ENCODE data around the gene SBF1. TPM values are rescaled to one million over a fixed set of nuclear protein-coding genes. Genes with fewer than 3 reads are reported as not detected.

The SBF1 gene
- polyA plus RNA-seq, 4 donors, result 27.3 to 43.7 (median 35.4) TPM

DNA sequence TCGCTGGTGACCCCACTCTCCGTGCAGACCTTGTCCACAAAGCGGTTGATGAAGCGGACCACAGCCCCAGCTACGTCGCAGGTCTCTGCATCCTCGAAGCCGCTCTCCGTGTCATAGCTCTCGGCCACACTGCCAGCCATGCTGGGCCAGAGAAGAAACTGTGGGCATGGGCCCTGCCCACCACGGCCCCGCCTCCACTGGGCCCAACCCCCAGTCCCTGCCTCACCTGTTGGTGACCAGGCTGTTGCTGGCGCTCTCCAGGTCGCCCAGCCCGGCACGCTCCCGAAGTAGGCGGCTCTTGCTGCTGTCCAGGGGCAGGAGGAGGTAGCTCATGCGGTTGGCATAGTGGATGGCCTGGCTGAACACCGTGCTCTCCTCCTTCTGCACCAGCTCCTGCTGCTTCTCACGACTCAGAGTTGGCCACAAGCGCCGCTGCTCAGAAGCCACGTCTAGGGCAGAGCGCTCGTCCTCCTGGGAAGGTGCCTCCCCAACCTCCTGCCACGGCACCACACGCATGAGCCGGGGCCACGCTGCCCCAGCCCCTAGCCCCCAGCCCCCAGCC lies 12.8 kb downstream of the SBF1 start:
- H3K9me3 ChIP-seq (ENCODE audit: control insufficient read depth in 2 of 2, insufficient read depth in 1 of 2, low read depth in 1 of 2, low read length in 1 of 2), result no peaks in the 10 kb centered on the region
- no peak overlapping the region for H3K4me3 ChIP-seq (ENCODE audit: low read depth in 1 of 3, low read length in 3 of 3)
- no peak overlapping the region for H3K27ac ChIP-seq (ENCODE audit: low read depth in 1 of 3, low read length in 2 of 3)
- H3K27me3 ChIP-seq (ENCODE audit: control insufficient read depth in 3 of 3, insufficient read depth in 3 of 3, low read length in 3 of 3), result no peaks in the 10 kb centered on the region
- DNase-seq, result no peak
- H3K4me1 ChIP-seq (ENCODE audit: control insufficient read depth in 3 of 3, insufficient read depth in 2 of 3, low read depth in 1 of 3, low read length in 2 of 3), result no peaks in the 10 kb centered on the region
- WGBS, 3 donors, result 92 to 95% (median 94%) methylated on average over 28 to 30 of the region's 30 CpGs
- no peak for FAIRE-seq
- peaks cover 43 to 99% (median 58%) of the 10 kb centered on the region in 3 donors for H3K36me3 ChIP-seq (ENCODE audit: control insufficient read depth in 3 of 3, insufficient read depth in 2 of 3, low read depth in 1 of 3, low read length in 3 of 3)

DNA sequence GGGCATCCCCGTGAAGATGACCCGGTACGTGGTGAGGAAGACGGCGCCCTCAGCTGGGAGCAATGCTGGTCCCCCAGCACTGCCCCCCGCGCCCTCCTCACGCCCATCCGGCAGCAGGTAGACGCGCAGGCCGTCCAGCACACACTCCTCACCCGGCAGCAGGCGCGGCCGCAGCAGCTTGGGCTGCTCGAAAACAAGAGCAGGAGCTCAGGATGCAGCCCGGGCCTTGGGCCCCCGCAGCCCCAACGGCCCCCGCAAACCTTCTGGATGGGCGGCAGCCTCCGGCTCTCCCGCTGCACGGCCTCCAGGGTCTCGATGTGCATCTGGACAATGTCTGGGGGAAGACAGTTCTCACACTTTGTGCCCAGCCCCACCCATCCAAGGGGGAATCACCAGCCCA lies 13.3 kb downstream of the SBF1 start:
- DNase-seq, result no peak
- Histone ChIP-seq H3K36me3 (ENCODE audit: control insufficient read depth in 3 of 3, insufficient read depth in 2 of 3, low read depth in 1 of 3, low read length in 3 of 3) (peaks cover 44 to 99% (median 54%) of the 10 kb centered on the region in 3 donors), H3K4me1 (ENCODE audit: control insufficient read depth in 3 of 3, insufficient read depth in 2 of 3, low read depth in 1 of 3, low read length in 2 of 3) (no peaks in the 10 kb centered on the region), H3K27me3 (ENCODE audit: control insufficient read depth in 3 of 3, insufficient read depth in 3 of 3, low read length in 3 of 3) (no peaks in the 10 kb centered on the region), H3K9me3 (ENCODE audit: control insufficient read depth in 2 of 2, insufficient read depth in 1 of 2, low read depth in 1 of 2, low read length in 1 of 2) (no peaks in the 10 kb centered on the region), H3K4me3 (ENCODE audit: low read depth in 1 of 3, low read length in 3 of 3) (no peak overlapping the region), H3K27ac (ENCODE audit: low read depth in 1 of 3, low read length in 2 of 3) (no peak overlapping the region)
- 93 to 98% (median 94%) methylated on average over 22 to 26 of the region's 26 CpGs for WGBS, 3 donors
- no peak for FAIRE-seq

DNA sequence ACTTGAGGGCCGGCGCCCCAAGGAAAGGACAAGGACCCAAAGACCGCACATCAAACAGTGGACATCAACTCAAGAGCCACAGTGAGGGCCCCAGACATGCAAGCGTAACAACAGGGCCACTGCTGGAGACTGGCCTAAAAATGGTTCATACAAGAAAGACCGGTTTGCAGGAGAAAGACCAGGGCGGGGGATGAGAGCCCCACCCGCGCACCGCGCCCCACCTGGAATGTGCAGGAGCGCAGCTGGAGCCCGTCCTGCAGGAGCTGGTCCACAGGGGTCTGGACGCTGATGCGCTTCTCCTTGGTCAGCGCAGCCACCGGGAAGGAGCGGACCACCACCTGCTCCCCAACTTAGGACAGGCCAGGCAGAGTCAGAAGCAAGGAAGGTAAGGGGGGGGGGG lies 13.9 kb downstream of the SBF1 start:
- Histone ChIP-seq H3K36me3 (ENCODE audit: control insufficient read depth in 3 of 3, insufficient read depth in 2 of 3, low read depth in 1 of 3, low read length in 3 of 3) (peaks cover 44 to 99% (median 49%) of the 10 kb centered on the region in 3 donors), H3K4me3 (ENCODE audit: low read depth in 1 of 3, low read length in 3 of 3) (no peak overlapping the region), H3K27me3 (ENCODE audit: control insufficient read depth in 3 of 3, insufficient read depth in 3 of 3, low read length in 3 of 3) (no peaks in the 10 kb centered on the region), H3K27ac (ENCODE audit: low read depth in 1 of 3, low read length in 2 of 3) (no peak overlapping the region), H3K4me1 (ENCODE audit: control insufficient read depth in 3 of 3, insufficient read depth in 2 of 3, low read depth in 1 of 3, low read length in 2 of 3) (no peaks in the 10 kb centered on the region), H3K9me3 (ENCODE audit: control insufficient read depth in 2 of 2, insufficient read depth in 1 of 2, low read depth in 1 of 2, low read length in 1 of 2) (no peaks in the 10 kb centered on the region)
- DNase-seq (no peak), FAIRE-seq (no peak)
- WGBS, 3 donors, result 88 to 99% (median 94%) methylated on average over 16 to 17 of the region's 17 CpGs

DNA sequence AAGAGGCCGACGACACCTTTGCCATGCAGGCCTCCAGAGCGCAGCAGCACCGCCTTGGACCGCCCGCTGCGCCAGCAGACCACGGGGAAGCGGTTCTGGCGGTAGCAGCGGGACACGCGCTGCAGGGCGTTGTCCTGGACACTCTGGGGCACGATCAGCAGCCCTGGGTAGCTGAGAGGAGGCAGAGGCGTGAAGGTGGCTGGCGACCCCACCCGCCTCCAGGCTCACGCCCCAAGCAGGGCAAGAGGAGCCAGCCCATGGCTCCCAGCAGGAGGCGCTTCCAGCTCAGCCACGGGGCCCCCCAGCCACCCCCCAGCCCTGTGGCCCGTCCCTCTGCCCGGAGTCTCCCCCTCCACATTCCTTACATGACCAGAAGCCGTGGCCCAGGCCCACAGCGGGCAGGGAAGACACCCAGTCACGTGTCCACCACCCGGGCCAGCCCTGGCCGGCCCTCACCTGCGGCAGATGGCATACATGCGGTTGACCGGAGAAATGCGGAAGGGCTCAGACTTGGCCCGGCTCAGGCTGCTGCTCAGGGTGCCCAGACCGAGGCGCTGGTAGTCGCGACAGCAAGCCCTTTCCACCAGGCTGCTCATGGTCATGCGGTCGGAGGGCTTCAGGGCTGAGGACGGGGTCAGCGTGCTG lies 15.2 kb downstream of the SBF1 start:
- H3K36me3 ChIP-seq (ENCODE audit: control insufficient read depth in 3 of 3, insufficient read depth in 2 of 3, low read depth in 1 of 3, low read length in 3 of 3), result peaks cover 39 to 99% (median 45%) of the 10 kb centered on the region in 3 donors
- no peaks in the 10 kb centered on the region for H3K9me3 ChIP-seq (ENCODE audit: control insufficient read depth in 2 of 2, insufficient read depth in 1 of 2, low read depth in 1 of 2, low read length in 1 of 2)
- H3K4me1 ChIP-seq (ENCODE audit: control insufficient read depth in 3 of 3, insufficient read depth in 2 of 3, low read depth in 1 of 3, low read length in 2 of 3), result no peaks in the 10 kb centered on the region
- FAIRE-seq (no peak), DNase-seq (no peak)
- WGBS, 3 donors, result 93 to 96% (median 94%) methylated on average over 38 to 41 of the region's 41 CpGs
- H3K27me3 ChIP-seq (ENCODE audit: control insufficient read depth in 3 of 3, insufficient read depth in 3 of 3, low read length in 3 of 3), result no peaks in the 10 kb centered on the region
- no peak overlapping the region for H3K27ac ChIP-seq (ENCODE audit: low read depth in 1 of 3, low read length in 2 of 3)
- no peak overlapping the region for H3K4me3 ChIP-seq (ENCODE audit: low read depth in 1 of 3, low read length in 3 of 3)

DNA sequence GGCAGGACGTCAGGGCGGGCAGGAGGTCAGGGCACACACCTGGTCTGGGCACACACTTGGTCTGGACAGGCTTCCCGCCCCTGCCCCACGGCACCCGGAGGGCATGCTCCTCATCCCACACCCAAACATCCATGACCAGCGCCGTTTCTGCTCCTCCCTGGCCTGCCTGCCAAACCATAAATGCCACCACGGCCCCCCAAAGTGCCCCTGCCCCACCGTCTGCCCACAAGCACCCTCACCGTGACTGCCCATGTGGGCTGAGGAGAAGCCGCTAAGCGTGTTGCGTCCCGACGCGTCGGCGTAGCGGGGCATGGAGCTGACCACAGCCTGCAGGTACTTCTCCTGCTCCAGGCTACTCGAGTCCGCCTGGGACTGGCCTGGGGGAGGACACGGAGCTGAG lies 15.8 kb downstream of the SBF1 start:
- 90 to 94% (median 92%) methylated on average over 22 of the region's 22 CpGs for WGBS, 3 donors
- Histone ChIP-seq H3K9me3 (ENCODE audit: control insufficient read depth in 2 of 2, insufficient read depth in 1 of 2, low read depth in 1 of 2, low read length in 1 of 2) (no peaks in the 10 kb centered on the region), H3K27ac (ENCODE audit: low read depth in 1 of 3, low read length in 2 of 3) (no peak overlapping the region), H3K4me1 (ENCODE audit: control insufficient read depth in 3 of 3, insufficient read depth in 2 of 3, low read depth in 1 of 3, low read length in 2 of 3) (no peaks in the 10 kb centered on the region), H3K27me3 (ENCODE audit: control insufficient read depth in 3 of 3, insufficient read depth in 3 of 3, low read length in 3 of 3) (no peaks in the 10 kb centered on the region), H3K36me3 (ENCODE audit: control insufficient read depth in 3 of 3, insufficient read depth in 2 of 3, low read depth in 1 of 3, low read length in 3 of 3) (peaks cover 41 to 99% (median 46%) of the 10 kb centered on the region in 3 donors), H3K4me3 (ENCODE audit: low read depth in 1 of 3, low read length in 3 of 3) (no peak overlapping the region)
- no peak for FAIRE-seq
- DNase-seq, result no peak

DNA sequence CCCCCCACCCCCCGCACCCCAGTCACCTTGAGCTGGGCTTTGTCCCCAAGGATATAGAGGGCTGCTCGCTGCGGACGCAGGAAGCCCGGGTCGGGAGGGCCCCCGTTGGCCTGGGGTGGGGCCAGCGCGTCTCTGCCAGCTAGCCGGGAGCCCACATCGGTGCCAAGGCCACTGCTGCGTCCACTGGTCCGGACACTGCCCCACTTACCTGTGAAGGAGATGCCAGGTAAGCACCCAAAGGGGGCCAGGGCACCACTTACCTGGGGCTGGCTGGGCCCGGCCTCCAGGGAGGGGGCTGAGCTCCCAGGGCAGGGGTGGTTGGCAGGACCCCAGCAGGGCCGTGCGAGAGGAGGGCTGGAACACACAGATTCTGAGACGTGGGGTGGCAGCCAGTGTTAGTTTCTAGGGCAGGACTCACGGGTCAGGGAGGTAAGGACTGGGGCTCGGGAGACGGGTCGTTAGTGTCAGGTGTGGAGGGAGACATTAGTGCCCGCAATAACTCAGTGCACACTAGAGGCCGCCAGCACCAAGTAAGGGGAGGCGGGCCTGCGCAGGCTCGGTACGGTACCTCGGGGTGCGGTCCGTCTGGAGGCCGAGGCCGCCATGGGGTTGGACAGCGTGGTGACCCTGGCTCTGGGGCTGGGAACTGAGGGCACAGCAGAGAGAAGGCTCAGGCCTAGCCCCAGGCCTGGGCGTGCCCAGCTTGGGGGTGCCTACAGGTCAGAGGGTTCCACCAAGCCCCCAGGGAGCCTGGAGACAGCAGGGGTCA lies 18.2 kb downstream of the SBF1 start:
- H3K4me1 ChIP-seq (ENCODE audit: control insufficient read depth in 3 of 3, insufficient read depth in 2 of 3, low read depth in 1 of 3, low read length in 2 of 3), result no peaks in the 10 kb centered on the region
- H3K9me3 ChIP-seq (ENCODE audit: control insufficient read depth in 2 of 2, insufficient read depth in 1 of 2, low read depth in 1 of 2, low read length in 1 of 2), result no peaks in the 10 kb centered on the region
- FAIRE-seq (no peak), DNase-seq (no peak)
- no peak overlapping the region for H3K27ac ChIP-seq (ENCODE audit: low read depth in 1 of 3, low read length in 2 of 3)
- no peaks in the 10 kb centered on the region for H3K27me3 ChIP-seq (ENCODE audit: control insufficient read depth in 3 of 3, insufficient read depth in 3 of 3, low read length in 3 of 3)
- H3K4me3 ChIP-seq (ENCODE audit: low read depth in 1 of 3, low read length in 3 of 3), result no peak overlapping the region
- WGBS, 3 donors, result 81 to 86% (median 85%) methylated on average over 32 to 34 of the region's 34 CpGs
- peaks cover 27 to 91% (median 38%) of the 10 kb centered on the region in 3 donors for H3K36me3 ChIP-seq (ENCODE audit: control insufficient read depth in 3 of 3, insufficient read depth in 2 of 3, low read depth in 1 of 3, low read length in 3 of 3)

DNA sequence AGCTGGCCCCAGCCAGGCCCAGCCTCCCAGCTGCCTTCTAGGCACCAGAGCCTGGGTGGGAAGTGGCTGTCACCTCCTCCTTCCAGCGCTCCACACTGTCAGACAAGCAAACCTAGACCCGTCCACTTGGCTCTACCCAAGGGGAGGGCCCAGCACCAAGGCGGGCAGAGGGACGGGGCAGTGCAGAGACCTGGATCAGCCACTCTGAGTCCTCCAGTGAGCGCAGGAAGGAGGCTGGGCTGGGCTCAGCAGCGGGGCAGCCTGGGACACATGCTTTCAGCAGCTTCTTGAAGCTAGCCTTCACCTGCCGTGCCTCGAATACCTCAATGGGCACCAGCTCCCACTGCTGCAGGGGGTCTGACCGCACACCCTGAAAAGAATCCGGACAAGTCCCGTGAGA lies 18.8 kb downstream of the SBF1 start:
- no peak overlapping the region for H3K4me3 ChIP-seq (ENCODE audit: low read depth in 1 of 3, low read length in 3 of 3)
- no peak overlapping the region for H3K27ac ChIP-seq (ENCODE audit: low read depth in 1 of 3, low read length in 2 of 3)
- DNase-seq, result no peak
- H3K36me3 ChIP-seq (ENCODE audit: control insufficient read depth in 3 of 3, insufficient read depth in 2 of 3, low read depth in 1 of 3, low read length in 3 of 3), result peaks cover 27 to 87% (median 38%) of the 10 kb centered on the region in 3 donors
- no peak for FAIRE-seq
- H3K27me3 ChIP-seq (ENCODE audit: control insufficient read depth in 3 of 3, insufficient read depth in 3 of 3, low read length in 3 of 3), result no peaks in the 10 kb centered on the region
- no peaks in the 10 kb centered on the region for H3K9me3 ChIP-seq (ENCODE audit: control insufficient read depth in 2 of 2, insufficient read depth in 1 of 2, low read depth in 1 of 2, low read length in 1 of 2)
- WGBS, 3 donors, result 96 to 98% (median 97%) methylated on average over 11 of the region's 11 CpGs
- H3K4me1 ChIP-seq (ENCODE audit: control insufficient read depth in 3 of 3, insufficient read depth in 2 of 3, low read depth in 1 of 3, low read length in 2 of 3), result no peaks in the 10 kb centered on the region

DNA sequence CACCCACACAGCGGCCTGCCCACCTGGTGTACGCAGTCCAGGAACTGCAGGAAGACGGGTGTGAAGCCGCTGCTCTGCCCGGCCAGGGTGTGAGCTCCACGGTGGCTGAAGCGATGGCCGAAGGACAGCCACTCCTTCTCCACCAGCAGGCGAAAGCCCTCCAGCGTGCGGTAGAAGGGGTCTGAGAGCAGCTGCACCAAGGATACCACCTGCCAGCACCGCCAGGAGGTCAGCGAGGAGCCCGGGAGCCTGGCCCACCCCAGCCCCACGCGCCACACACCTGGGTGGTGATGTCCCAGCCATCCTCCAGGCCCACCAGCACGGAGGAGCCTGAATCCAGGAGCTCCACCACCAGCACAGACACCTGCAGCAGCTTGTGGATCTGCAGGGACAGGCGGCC lies 19.6 kb downstream of the SBF1 start:
- WGBS, 3 donors, result 95 to 96% (median 96%) methylated on average over 17 to 18 of the region's 18 CpGs
- H3K27ac ChIP-seq (ENCODE audit: low read depth in 1 of 3, low read length in 2 of 3), result no peak overlapping the region
- DNase-seq (no peak), FAIRE-seq (no peak)
- H3K9me3 ChIP-seq (ENCODE audit: control insufficient read depth in 2 of 2, insufficient read depth in 1 of 2, low read depth in 1 of 2, low read length in 1 of 2), result no peaks in the 10 kb centered on the region
- H3K36me3 ChIP-seq (ENCODE audit: control insufficient read depth in 3 of 3, insufficient read depth in 2 of 3, low read depth in 1 of 3, low read length in 3 of 3), result peaks cover 19 to 87% (median 33%) of the 10 kb centered on the region in 3 donors
- no peaks in the 10 kb centered on the region for H3K4me1 ChIP-seq (ENCODE audit: control insufficient read depth in 3 of 3, insufficient read depth in 2 of 3, low read depth in 1 of 3, low read length in 2 of 3)
- no peaks in the 10 kb centered on the region for H3K27me3 ChIP-seq (ENCODE audit: control insufficient read depth in 3 of 3, insufficient read depth in 3 of 3, low read length in 3 of 3)
- no peak overlapping the region for H3K4me3 ChIP-seq (ENCODE audit: low read depth in 1 of 3, low read length in 3 of 3)

All from small intestine (tissue), 7 donors.